HG02840 (cell line): Measurements from ENCODE around the gene SLC66A2.

Source experiments
- ATAC-seq: cut with Tn5 transposase; IDR thresholded peaks from one replicate; pipeline ENCODE4 v1.9.1; 2021; ENCODE audit warnings: mild to moderate bottlenecking, moderate library complexity, moderate number of reproducible peaks; ENCODE audit not compliant: unreplicated experiment, low FRiP score

SLC66A2 gene

DNA sequence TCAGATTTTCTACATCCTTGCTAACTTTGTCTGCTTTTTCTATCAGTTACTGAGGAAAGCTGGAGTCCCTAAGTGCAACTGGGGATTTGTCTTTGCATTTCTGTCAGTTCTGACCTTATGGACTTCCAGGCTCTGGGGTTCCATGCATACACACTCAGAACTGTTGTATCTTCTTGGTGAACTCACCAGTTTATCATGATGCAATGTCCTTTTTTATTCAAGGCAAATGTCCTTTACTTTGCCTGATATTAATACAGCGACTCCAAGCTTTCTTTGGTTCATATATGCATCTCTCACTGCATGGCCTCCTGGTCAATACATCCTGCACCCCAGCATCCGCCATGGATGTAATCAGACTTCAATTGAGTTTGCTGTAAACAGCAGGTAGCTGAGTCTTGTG lies 44.7 kb downstream of the SLC66A2 start:
- no peak for ATAC-seq

DNA sequence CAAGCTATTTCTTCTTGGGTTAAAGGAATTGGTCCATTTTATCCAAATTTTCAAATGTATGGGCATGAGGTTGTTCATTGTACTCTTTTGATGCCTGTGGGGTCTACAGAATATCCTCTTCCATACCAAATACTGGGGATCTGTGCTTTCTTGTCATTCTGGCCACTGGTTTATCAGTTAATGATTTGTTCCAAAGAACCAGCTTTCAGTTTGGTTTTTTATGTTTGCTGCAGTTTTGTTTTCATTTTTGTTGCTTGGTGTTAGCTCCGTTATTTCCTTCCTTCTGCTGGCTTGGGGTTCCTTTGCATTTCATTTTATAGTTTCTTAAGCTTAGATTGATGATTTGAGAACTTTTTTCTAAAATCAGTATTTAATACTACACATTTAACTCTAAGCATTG lies 45.5 kb downstream of the SLC66A2 start:
- ATAC-seq, result no peak

DNA sequence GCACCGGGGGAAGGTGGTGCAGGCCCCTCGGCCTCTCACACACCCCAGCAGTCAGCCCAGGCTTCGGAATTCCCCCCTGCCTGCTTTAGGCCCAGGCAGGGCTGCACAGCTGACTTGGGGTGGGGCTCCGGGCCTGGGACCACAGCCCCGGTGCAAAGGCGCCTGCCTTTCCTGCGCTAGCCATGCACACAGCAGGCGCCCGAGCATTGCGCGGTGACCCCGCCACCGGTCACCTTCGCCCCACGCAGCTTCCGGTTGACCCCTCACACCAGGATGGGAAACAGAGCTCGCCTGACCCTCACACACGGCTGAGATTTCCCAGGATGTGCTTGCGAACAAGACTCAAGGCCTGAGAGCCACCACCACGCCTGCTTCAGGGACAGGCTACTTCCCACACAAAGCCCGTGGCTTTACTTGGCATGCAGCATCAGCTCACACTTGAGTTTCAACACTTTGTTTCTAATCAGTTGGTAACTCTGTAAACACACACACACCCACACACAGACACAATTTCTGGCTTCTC lies 46.0 kb downstream of the SLC66A2 start:
- ATAC-seq, result no peak

DNA sequence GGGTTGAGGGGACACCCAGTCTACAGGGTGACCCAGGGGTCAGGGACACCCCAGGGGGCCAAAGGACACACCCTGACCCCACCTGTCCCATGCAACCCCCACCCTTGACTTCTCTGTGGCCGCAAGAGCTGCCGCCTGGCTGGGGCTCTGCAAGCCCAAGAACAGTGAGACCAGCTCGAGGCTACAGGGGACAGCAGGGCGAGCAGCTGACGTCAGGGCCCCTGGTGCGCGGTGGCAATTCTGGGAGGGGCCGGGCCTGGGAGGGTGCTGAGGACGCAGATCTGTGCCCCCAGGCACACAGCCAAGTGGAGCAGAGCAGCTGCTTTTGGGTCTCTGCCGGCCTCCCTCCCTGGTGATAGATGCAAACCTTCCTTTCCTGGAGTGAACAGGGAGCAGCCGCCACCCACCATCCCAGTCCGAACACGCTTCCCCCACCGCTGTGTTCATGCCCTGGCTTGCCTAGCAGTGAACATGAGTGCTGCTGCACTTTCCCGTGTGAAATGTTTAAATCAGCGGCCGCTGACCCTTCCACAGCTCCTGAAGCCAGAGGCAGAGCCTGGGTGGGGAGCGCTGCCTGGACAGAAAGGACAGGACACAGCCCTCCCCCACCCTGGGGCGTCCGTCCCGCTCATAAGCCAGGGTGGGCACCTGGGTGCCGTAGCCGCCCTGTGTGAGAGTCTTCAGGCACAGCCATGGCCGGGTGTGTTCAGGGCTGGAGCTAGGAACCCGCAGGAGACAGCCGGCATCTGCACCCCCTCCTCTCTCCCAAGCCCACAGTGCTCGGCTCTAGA lies 46.9 kb downstream of the SLC66A2 start:
- no peak for ATAC-seq

DNA sequence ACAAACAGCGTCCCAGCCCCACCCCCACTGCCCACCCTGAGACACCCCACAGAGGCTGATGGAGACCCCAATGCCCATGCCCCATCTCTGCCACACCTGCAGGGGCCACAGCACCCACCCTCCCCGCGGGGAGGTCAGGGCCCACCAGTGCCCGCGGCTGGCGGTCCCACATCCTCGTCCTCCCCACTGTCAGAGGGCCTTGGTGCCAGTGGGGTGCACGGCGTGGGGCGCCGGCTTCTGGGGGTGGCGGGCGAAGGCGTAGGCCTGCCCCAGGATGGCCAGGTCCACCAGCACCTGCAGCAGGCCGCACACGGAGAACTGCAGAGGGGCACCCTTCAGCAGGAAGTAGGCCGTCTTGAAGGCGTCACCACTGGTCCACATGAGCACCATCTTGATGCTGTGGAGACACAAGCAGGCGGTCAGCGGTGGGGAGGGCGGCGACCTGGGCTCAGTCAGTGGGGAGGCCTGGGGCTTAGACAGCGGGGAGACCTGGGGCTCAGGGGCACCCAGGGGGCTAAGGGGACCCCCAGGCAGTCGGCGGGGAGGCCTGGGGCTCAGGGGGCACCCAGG lies 47.6 kb downstream of the SLC66A2 start:
- no peak for ATAC-seq

DNA sequence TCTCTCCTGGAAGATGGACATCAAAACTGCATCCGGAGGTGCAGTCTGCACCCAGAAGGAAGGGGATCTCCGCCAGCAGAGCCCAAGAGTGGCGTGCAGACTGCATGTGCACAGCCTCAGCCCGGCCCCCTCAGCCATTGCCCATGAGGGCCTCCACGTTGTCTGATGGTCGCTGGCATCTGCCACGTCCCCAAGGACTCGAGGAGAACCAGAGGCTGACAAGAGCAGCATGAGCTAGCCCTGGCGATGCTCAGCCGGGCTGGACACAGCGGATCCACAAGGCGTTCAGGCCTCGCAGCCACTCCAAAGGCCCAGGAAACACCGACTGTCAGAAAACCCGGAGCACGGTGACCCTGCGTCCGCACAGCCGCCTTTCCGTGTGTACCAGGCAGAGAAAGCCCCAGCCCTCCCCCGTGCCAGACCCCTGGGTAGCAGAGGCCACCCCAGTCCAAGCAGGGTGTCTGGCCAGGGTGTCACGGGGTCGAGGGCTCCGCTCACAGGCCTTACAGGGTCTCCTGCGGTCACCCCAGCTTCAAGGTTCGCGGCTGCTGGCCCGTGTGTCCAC lies 48.3 kb downstream of the SLC66A2 start:
- ATAC-seq, result no peak

DNA sequence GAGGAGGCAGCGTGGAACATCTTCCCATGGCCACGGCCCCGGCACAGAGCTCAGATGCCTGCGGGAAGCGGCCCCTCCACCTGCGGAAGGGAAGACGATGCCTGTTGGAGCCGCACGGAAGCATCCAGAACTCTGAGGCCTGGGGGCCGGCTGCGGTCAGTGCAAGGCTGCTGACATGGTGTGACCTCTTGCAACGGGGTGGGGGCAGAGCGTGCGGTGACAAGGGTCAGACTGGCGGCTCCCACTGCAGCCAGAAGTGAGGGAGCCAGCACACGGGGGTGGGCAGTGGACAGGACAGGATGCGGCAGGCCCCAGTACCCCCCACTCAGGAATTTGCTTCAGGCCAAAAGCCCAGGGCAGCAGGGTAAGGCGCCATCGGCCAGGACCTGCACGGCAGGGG lies 48.8 kb downstream of the SLC66A2 start:
- no peak for ATAC-seq

DNA sequence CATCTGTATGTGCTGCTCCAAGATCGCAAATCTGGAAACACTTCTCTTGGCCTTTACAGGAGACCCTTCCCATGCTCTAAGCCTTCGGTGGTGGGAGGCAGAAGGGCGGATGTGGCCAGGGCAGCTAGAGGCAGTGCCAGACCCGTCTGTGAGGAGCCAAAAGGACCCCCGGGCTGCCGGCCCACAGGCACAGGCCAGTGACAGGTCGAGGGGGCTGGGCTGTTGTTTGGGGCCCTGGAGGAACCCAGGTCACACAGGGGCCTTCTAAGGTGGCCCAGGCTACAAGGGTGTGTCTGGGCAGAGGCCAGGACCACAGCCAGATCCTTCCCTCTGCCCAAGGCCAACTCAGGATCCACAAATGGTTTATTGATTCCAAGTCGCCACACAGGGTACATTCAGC lies 49.4 kb downstream of the SLC66A2 start:
- ATAC-seq, result no peak

DNA sequence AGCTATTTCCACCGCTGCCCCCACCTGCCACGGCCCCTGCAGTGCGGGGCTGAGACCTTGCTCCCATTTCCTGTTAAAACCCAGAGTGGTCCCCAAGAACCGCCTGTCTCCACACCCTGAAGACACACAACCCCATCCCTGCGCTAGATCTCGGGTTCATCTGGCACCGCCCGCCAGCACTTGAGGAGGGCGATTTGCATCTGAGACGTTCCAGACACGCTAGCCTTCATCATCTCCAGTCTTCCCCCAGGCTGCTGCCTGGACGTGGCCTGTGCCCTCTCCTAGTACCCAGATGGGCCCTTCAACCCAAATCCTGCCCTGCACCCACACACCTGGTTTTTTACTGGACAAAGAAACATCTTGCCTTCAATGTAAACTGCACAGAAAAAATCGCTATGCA lies 49.8 kb downstream of the SLC66A2 start:
- no peak for ATAC-seq

DNA sequence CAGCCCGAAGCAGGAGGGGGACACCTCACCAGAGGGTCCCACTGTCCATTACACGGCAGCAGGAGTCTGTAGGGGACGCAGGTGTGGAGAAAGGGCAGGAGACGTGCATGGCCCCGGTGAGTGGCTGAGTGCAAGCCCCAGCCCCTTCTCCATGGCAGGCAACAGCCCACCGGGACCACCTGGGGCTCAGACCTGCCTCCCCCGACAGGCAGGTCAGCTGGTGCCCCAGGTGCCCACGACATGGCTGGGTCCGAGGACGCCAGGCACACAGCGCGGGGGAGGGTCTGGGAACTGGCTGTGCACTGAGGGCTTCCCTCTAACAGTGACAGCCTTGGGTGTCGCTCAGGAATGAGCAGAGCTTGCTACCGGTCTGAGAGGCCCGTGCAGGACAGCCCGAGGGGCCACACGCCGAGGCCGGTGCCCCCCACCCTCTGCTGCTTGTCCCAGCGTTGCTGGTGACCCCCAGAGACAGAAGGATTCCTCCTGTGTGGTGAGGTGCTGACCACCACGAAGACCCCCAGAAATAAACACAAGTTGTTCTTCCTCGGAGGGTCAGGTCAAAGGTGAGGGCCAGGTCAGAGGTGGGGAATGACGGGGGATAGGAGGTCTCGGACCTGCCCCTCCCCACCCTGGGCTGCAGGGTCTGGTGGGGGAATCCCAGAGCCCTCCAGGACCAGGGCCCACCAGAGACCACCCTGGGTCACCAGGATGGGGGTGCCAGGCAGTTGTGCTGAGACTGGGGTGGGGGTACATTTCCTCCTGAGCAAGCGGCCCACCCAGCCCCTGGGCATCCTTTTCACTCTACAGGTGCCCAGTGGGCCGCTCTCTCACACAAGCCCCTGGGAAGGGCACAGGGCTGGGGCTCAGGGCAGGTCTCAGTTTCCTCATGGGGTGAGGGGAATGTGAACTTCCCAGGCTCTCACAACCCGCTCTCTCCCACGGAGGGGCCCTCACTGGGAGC lies 50.6 kb downstream of the SLC66A2 start:
- no peak for ATAC-seq

DNA sequence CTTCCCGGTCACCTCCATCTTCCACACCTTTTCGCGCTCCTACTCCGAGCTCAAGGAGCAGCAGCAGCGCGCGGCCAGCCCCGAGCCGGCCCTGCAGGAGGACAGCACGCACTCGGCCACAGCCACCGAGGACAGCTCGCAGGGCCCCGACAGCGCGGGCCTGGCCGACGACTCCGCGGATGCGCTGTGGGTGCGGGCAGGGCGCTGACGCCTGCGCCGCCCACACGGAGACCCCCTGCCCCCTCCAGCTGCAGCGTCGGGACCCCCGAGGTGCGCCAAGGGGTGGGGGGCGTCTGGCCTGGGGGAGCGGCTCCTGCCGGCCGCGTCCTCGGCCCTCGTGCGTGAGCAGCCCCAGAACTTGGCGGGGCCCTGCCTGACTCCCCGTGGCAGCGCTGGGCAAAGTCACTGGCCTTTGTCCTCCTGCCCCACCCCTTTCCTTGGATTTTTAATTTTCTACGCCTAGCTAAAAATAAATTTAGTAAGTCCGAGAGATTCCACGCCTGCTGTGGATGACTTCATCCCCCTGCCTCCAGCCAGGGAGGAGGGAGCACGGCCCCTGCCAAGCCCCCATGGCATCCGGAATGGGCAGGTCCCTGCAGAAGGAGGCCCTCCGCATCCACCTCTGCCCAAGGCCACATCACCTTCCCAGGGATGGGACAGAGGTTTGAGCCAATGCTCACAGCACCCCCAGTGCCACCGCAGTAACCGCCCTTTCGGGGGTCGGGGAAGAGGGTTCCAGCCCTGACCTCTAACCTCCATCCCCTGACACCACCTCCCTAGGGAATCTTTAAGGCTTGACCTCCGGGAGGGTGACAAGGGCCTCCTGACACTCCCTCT lies 51.6 kb downstream of the SLC66A2 start:
- ATAC-seq, result no peak

DNA sequence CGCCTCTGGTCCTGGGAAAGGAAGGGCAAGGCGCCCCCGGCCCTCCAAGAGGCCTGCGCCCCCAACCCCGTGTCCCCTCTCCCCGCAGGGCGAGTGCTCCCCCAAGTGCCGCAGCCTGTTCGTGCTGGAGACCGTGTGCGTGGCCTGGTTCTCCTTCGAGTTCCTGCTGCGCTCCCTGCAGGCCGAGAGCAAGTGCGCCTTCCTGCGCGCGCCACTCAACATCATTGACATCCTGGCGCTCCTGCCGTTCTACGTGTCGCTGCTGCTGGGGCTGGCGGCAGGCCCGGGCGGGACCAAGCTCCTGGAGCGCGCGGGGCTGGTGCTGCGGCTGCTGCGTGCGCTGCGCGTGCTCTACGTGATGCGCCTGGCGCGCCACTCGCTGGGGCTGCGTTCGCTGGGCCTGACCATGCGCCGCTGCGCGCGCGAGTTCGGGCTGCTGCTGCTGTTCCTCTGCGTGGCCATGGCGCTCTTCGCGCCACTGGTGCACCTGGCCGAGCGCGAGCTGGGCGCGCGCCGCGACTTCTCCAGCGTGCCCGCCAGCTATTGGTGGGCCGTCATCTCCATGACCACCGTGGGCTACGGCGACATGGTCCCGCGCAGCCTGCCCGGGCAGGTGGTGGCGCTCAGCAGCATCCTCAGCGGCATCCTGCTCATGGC lies 52.4 kb downstream of the SLC66A2 start:
- no peak for ATAC-seq

DNA sequence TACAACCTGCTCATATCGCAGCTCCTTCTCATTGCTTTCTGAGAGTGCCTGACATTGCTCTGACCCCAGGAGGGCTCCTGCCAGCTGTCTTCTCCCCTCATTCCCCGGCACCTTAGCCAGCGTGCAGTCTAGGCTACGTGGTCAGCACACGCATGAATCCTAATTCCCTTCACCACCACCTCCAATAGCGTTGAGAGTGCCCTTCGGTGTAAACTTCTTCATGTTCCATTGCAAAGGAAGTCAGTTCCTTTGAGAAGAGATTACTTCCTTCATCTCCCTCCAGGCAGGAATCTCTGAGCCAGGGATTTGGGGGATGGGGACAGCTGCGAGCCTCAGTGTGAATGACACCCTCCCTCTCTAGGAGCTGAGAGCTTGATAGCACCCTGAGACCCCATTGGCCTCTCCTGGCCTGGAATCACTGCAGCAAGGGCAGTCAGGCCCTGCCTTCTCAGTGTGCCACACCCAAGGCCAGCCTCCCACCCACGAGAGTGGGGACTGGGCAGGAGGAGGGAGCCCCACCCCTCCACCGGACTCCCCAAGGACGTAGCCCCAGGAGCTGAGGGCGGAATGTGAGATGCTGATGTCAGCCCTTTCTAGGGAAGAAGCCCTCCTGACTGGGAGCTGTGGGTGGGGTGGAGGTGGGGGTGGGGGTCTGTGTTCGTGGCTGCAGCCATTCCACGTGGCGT lies 53.4 kb downstream of the SLC66A2 start:
- ATAC-seq, result no peak

DNA sequence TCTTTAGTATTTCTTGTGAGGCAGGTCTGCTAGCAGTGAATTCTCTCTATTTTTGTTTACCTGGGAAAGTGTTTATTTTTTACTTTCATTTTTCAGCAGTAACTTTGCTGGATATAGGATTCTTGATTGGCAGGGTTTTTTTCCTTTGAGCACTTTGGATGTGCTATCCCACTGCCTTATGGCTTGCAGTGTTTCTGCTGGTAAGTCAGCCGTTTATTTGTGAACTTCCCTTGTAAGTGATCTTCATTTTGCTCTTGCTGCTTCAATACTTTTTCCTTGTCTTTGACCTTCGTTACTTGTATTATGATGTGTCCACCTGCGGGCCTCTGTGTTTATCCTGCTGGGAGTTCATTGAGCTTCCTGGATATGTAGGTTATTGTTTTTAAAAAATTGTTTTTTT lies 54.7 kb downstream of the SLC66A2 start:
- ATAC-seq, result no peak

DNA sequence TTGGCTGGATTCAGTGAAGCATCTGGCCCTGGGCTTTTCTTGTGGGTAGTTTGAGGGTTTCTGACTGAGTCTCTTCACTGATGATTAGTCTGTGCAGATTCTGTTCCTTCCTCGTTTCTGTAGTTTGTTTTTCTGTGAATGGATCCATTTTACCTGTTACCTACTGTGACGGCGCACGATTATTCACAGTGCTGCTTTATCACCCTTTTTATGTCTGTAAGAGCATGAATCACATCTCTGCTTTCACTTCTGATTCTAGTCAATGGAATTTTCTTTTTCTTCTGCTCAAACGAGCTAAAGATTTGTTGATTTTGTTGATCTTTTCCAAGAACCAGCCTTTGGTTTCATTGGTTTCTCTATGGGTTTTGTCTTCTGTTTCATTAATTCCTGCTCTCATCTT lies 60.8 kb downstream of the SLC66A2 start:
- ATAC-seq, result no peak

DNA sequence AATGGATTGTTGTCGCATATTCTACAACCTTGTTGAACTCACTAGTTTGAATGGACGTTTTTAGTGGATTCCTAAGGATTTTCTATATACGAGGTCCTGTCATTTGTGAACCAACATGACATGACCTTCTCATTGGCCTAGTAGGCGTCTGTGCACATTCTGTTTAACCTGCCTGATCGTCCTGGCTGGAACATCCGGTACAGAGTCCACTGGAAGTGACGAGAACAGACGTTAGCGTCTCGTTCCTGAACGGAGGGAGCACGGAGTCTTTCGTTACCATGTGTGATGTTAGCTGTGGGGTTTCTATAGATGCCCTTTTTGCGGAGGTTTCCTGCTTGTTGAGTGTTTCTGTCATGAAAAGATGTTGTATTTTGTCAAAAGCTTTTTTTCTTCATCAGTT lies 61.9 kb downstream of the SLC66A2 start:
- ATAC-seq, result no peak

DNA sequence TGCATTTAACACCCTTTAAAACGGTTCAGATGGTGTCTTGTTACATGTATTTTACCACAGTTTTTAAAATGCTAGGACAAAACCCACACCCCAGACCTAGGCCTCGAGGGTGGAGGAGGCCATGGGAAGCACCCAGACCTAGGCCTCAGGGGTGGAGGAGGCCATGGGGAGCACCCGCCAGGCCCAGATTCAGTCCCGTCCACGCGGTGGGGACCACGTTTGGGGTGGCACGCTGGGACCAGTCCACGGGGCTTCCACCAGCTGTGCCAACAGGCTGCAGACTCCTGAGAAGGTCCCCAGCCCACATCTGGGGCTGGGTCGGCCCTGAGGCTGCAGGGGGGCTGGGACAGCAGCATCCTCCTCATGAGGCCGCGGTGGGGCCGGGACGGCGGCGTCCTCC lies 63.4 kb downstream of the SLC66A2 start:
- no peak for ATAC-seq

DNA sequence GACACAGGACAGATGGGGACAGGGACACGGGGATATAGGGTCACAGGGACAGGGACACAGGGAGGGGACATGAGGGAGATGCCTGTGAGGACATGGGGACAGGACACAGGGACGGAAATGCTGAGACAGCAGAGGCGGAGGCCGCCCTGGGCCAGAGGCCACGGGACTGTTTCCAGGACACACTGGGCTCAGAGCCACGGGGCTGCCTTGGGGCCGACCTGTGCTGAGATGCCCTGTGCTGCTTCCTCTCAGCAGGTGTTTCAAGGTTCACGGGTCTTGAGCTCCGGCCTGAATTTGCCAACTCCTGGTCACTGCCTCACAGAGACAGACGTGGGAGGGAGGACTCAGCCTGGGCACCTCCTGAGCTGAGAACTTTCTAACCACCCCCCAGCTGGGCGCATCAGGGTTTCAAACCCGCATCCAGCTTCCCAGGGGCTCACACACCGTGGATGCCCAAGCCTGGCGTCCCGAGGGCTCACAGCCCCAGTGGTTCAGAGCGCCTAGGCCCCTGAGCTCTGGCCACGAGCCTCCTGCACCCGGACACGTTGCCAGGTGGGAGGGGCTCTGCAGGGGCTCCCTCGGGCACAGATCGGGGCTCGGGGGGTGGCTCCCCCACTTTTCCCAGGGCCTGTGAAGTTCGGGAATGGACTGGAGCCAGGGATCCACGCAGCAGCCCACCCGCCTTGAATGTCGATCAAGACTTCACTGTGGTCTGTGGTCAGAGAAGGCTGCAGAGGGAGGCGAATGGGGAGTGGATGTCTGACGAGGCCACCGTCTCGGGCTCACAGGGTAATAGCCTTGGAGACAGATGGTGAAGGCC lies 64.1 kb downstream of the SLC66A2 start:
- ATAC-seq, result no peak
